HS-5 (cell line): ENCODE results near the gene LPAR2.
"Not testable (repeated sequence)": the region's sequence is repeated elsewhere in the genome, so short reads cannot be mapped to it uniquely, and the experiment has no call there.

ENCODE experiments used
- DNase-seq: peaks from one replicate; pipeline ENCODE4 v3.0.0-alpha.2; 2012; ENCODE audit warnings: low read depth

The LPAR2 gene

DNA sequence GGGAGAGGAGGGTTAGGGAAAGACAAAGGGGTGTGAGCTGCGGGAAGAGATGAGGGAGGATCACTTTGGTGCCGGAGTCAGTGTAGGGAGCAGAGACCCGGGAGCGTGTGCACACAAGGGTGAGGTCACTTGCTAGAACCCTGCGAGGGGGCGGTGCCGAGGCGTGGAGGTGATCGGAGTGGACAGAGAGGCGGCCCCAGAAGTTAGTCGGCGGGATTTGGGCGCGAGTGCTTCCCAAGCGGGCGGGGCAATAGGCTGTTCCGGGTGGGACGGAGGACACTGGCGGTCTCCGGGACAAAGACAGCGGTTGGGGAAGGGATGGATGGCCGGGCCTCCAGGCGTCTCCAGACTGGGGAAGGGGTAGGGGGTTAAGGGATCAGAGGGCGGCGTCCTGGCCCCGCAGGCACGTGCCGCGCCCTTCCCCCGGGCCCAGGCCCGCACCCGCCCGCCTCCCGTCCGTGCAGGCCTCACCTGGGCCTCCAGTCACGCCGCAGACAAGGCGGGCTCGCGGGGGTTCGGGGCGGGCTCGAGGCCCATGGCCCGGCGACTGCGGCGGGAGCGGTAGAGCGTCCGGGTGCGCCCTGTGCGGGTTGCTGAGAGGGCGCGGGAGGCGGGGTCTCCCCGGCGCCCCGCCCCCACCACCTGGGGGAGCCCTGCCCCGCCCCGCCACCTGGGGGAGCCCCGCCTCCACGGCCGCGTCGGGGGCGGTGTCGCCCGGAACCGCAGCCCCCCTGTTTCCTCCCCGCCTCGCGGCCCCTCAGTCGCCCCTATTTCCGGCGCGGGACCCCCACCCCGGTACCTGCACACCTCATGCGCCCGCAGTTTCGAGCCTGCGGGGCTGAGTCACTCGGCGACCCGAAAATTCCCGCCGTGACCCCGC, at the start of gene LPAR2:
LPAR2 (minus strand) TSS at position 600 of the 880 bp plus-strand sequence. CDS start 945 bp downstream, outside the sequence.
- no peak for DNase-seq

- DNase-seq: no peak
Measured at GRCh38 chr19:19677579-19677978, 49.6 kb upstream of the LPAR2 start.

- no peak for DNase-seq
Measured at GRCh38 chr19:19674315-19674714, 46.3 kb upstream of the LPAR2 start.

DNA sequence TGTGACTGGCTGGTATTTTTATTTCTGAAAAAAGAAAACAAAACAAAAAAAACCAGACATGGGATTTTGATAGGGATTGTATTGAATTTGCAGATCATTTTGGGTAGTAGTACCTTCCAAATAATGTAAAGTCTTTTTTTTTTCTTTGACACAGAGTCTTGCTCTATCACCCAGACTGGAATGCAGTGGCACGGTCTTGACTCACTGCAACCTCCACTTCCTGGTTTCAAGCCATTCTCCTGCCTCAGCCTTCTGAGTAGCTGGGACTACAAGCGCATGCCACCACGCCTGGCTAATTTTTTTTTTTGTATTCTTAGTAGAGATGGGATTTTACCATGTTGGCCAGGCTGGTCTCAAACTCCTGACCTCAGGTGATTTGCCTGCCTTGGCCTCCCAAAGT, 44.8 kb upstream of the LPAR2 start:
- no peak for DNase-seq

DNA sequence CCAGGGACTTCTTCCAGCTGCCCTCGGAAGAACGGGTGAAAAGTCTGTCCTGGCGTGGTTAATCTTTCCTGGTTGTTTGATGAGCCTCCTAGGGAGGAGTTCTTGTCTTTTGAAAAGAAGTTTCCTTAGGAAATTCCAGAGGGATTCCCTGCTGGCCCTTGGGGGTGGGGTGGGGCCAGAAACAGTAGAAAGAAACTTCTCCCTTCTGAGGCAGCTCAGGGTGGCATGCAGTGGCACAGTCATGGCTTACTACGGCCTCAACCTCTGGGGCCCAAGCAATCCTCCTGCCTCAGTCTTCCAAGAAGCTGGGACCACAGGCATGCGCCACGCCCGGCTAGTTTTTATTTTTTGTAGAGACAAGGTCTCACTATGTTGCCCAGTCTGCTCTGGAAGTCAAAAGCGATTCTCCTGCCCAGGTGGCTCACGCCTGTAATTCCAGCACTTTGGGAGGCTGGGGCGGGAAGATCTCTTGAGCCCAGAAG, 42.1 kb upstream of the LPAR2 start:
- DNase-seq: no peak

GRCh38 chr19:19668230-19669012, 40.4 kb upstream of the LPAR2 start, which contains the start of gene ZNF101:
ZNF101 (plus strand) TSS chr19:19668839; CDS start chr19:19668964, 125 bp downstream.
- DNase-seq: peak; percentile 64

DNA sequence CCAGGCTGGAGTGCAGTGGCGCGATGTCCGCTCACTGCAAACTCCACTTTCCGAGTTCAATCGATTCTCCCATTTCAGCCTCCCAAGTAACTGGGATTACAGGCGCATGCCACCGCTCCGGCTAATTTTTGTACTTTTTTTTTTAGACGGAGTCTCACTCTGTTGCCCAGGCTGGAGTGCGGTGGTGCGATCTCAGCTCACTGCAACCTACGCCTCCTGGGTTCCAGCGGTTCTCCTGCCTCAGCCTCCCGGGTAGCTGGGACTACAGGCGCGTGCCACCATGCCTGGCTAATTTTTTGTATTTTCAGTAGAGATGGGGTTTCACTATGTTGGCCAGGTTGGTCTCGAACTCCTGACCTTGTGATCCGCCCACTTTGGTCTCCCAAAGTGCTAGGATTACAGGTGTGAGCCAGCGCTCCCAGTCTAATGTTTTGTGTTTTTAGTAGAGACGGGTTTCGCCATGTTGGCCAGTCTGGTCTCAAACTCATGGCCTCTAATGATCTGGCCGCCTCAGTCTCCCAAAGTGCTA, 37.5 kb upstream of the LPAR2 start:
- DNase-seq: not testable (repeated sequence)

DNA sequence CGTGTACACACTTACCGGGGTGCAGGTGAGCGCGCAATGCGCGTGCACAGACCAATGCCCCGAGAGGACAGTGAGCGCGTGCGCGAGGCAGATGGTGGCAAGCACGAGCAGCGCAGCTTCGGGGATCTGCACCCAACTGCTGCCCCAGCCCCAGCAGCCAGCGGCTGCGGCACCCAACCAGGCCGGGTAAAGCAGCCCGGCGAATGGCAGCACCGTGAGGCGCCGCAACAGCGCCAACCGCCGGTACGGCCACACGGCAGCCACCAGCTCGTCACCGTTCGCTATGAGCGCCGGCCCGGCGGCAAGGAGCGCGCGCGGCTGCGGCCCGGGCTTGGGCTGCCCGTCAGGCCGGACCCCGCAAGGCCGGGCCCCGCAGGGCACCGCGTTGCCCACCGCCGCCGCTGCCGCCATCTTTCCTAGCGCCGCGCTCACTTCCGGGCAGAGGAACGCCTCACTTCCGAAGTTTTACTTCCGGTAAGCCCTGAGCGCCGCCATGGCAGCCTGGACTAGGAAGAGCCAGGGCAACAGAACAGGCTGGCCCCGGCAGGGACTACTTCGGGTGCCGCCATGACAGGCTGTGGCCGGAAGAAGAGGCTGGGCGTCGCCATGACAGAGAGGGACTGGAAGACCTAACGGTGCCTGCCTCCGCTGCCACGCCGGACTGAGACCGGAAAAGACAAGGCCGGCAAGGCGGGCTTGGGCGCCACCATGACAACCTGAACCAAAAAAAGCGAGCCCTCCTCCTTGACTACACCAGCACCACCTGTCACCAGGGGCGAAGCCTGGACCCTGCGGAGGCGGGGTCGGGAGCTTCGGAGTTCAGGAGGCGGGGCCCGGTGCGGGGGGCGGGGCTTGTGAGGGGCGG, 35.5 kb upstream of the LPAR2 start, which contains the start of gene ATP13A1:
ATP13A1 (minus strand) TSS at position 421 of the 865 bp plus-strand sequence; CDS start at position 411, 10 bp downstream.
- peak; percentile 88 for DNase-seq

GRCh38 chr19:19662871-19663255, 34.8 kb upstream of the LPAR2 start:
- DNase-seq: no peak

- no peak for DNase-seq
Measured at GRCh38 chr19:19662344-19662743, 34.3 kb upstream of the LPAR2 start.

DNA sequence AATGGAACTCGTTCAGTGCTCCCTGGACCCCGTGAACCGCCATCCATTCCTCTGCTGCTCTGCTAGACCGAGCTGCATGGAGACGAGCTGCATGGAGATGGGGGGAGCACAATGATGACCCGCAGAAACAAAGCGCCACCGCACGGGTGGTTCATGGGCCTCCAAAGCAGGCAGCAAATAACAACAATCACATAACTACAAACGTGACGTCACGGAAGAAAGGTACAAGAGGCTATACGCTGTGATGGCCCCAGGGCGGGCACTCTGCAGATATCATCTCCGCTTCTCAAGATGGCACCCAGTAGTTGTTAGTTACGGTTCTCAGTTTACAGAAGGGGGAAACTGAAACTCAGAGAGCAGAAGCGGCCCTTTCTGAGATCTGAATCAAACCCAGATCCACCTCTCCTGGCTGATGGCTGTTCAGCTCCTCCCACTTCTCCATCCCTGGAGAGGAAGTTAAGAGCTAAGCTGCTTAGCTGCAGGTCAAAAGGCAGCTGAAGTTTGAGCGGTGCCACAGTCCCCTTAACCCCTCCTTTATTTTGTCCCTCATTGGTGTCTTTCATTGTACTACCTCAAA, 33.7 kb upstream of the LPAR2 start:
- no peak for DNase-seq

GRCh38 chr19:19661141-19661674, 33.2 kb upstream of the LPAR2 start:
- no peak for DNase-seq

- no peak for DNase-seq
Measured at GRCh38 chr19:19659646-19660245, 31.7 kb upstream of the LPAR2 start.

DNA sequence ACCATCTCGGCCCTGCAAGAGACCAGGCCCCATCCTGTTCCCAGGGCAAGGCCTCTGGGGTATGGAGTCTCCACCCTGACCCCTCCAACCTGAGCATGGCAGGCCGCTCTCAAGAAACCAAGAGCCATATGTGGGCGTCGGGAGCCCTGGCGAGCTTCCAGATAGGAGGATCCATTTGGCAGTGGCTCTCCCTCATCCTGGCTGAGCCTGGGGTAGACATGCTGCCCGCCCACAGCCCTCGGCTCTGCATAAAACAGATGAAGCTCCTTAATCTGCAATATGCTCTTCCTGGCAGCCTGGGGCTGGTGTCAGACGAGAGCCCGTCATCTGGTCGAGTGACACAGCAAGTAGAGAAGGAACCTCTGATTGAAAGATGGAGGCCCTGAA, 29.4 kb upstream of the LPAR2 start:
- no peak for DNase-seq

DNA sequence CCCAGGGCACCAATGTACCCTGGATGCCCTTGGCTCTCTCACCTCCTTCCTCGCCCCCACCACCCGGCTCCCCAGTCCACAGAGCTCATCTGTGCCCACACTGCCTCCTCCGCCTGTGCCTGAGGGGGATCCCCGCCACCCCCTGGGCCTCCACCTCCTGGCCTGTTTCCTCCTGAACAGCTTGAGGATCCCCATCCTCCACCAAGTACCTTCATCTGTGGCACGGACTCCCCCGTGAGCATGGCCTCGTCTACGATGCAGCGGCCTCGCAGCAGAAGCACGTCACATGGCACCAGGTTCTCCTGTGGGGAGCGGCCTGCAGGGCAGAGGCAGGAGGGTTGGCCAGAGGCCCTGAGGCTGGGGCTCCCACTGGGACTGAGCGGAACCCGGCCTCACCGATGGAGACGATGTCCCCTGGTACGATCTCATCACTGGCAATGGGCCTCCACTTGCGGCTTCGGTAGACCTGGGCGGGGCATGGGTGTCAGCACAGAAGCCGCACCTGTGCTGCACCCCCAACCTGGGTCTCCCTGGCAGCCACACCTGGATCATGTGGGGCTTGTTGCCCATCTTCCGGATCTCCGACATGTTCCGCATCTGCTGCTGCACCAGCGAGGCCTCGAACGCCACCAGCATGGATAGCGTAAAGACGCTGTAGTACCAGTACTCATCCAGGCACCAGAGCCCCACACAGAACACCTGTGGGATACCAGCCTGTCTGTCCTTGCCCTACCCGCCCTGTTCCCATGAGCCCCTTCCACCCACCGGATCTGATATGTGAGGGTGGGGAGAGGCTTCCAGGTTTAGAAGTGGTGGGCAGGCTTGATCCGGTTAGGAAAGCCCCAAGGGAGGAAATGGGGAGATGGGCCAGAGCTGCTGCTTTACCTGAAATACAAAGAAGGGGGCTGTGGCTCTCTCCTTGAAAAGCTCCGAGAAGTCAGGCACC, 28.7 kb upstream of the LPAR2 start:
- no peak for DNase-seq

- no peak for DNase-seq
Measured at GRCh38 chr19:19655641-19656343, 27.8 kb upstream of the LPAR2 start.

- DNase-seq: no peak
Measured at GRCh38 chr19:19655051-19655594, 27.1 kb upstream of the LPAR2 start.

- no peak for DNase-seq
Measured at GRCh38 chr19:19654441-19654840, 26.4 kb upstream of the LPAR2 start.
